B cell (primary cell): Measurements from ENCODE around the gene PPP2R5C. TPM values are rescaled to one million over a fixed set of nuclear protein-coding genes. Genes with fewer than 3 reads are reported as not detected.

ENCODE experiments used
- ATAC-seq: fragments of 200-7000 bp; cut with Tn5 transposase; one replicate; pipeline ENCODE4 v1.10.0; 2021; ENCODE audit warnings: low read depth, mild to moderate bottlenecking, moderate number of reproducible peaks, moderate library complexity
- CTCF ChIA-PET: fragments of 350-600 bp; sonication (Branson Sonifier 250); formaldehyde crosslinking; loops from one replicate; lab custom pipeline; 2021; ENCODE audit warnings: antibody characterized with exemption, inconsistent platforms; lab: Charles Lee
- POLR2A ChIA-PET: fragments of 350-600 bp; sonication (Branson Sonifier 250); formaldehyde crosslinking; loops from one replicate; lab custom pipeline; 2021; ENCODE audit warnings: antibody characterized with exemption; lab: Charles Lee
- DNase-seq: peaks from one replicate; pipeline ENCODE4 v3.0.0; 2013
- H2AFZ ChIP-seq: 2 replicates; pipeline ENCODE4 v1.6.1; 2012; ENCODE audit warnings: mild to moderate bottlenecking, low read depth, low read length; ENCODE audit not compliant: insufficient read depth, poor library complexity, severe bottlenecking
- H3K27ac ChIP-seq, 2 donors: 1 replicate in 1 of 2; 2 replicates in 1 of 2; pipeline ENCODE4 v1.5.1; 2012 to 2013; ENCODE audit warnings: low read length in 2 of 2, mild to moderate bottlenecking in 2 of 2, moderate library complexity in 1 of 2
- H3K27me3 ChIP-seq, 4 experiments: fragments of 200-600 bp in 1 of 4; sonication (generic) in 1 of 4; replicated peaks in 1 of 4; 1 replicate in 2 of 4; 2 replicates in 2 of 4; pipeline versions ENCODE4 v1.6.1 to v1.7.0; 2013 to 2016; ENCODE audit warnings: low read length in 3 of 4, mild to moderate bottlenecking in 2 of 4, mixed read lengths in 1 of 4, moderate library complexity in 1 of 4; ENCODE audit not compliant: insufficient read depth in 4 of 4, control insufficient read depth in 3 of 4; ENCODE audit errors: control extremely low read depth in 1 of 4
- H3K36me3 ChIP-seq, 2 experiments: replicated peaks in 1 of 2; 1 replicate in 1 of 2; 2 replicates in 1 of 2; pipeline versions ENCODE4 v1.6.1 to v1.7.1; 2013; ENCODE audit warnings: low read length in 1 of 2; ENCODE audit not compliant: insufficient read depth in 2 of 2, control insufficient read depth in 1 of 2; ENCODE audit errors: control extremely low read depth in 1 of 2, extremely low read depth in 1 of 2
- H3K4me1 ChIP-seq, 2 donors: fragments of 200-600 bp in 1 of 2; sonication (generic) in 1 of 2; 1 replicate in 1 of 2; 2 replicates in 1 of 2; pipeline versions ENCODE4 v1.5.1 to v1.6.1; 2013 to 2017; ENCODE audit warnings: low read length in 2 of 2; ENCODE audit not compliant: control insufficient read depth in 2 of 2, insufficient read depth in 2 of 2
- H3K4me2 ChIP-seq: replicated peaks from 2 replicates; pipeline ENCODE3; 2012; ENCODE audit warnings: mild to moderate bottlenecking, low read depth, low read length; ENCODE audit not compliant: poor library complexity, severe bottlenecking
- H3K4me3 ChIP-seq, 5 experiments: fragments of 200-600 bp in 1 of 5; sonication (generic) in 1 of 5; 1 replicate in 3 of 5; 2 replicates in 2 of 5; pipeline versions ENCODE4 v1.5.1 to v1.7.0; 2011 to 2016; ENCODE audit warnings: low read length in 4 of 5, mild to moderate bottlenecking in 4 of 5, low read depth in 2 of 5, control low read depth in 1 of 5, moderate library complexity in 1 of 5; ENCODE audit not compliant: insufficient read depth in 1 of 5; ENCODE audit errors: control extremely low read depth in 1 of 5, extremely low read depth in 1 of 5
- H3K79me2 ChIP-seq: fragments of 200-600 bp; sonication (generic); one replicate; pipeline ENCODE4 v1.6.0; 2016; ENCODE audit warnings: low read length; ENCODE audit not compliant: control insufficient read depth, insufficient read depth
- H3K9ac ChIP-seq: fragments of 200-600 bp; sonication (generic); 2 replicates; pipeline ENCODE4 v1.6.1; 2017; ENCODE audit warnings: mild to moderate bottlenecking, low read length, moderate library complexity
- H3K9me3 ChIP-seq, 3 donors: one replicate each; pipeline versions ENCODE4 v1.6.1 to v1.7.1; 2013; ENCODE audit warnings: low read length in 2 of 3; ENCODE audit not compliant: control insufficient read depth in 2 of 3, insufficient read depth in 1 of 3; ENCODE audit errors: control extremely low read depth in 1 of 3
- H4K20me1 ChIP-seq: 2 replicates; pipeline ENCODE4 v1.6.0; 2012; ENCODE audit warnings: mild to moderate bottlenecking, low read length; ENCODE audit not compliant: insufficient read depth, control insufficient read depth, poor library complexity, severe bottlenecking
- H3K27ac Mint-ChIP-seq: one replicate; pipeline ENCODE4 v1.8.0; 2021; ENCODE audit warnings: mixed read lengths
- H3K27me3 Mint-ChIP-seq: one replicate; pipeline ENCODE4 v1.8.0; 2021; ENCODE audit warnings: mixed read lengths
- H3K4me1 Mint-ChIP-seq: one replicate; pipeline ENCODE4 v1.8.0; 2021; ENCODE audit warnings: mixed read lengths
- H3K4me3 Mint-ChIP-seq: one replicate; pipeline ENCODE4 v1.8.0; 2021; ENCODE audit warnings: mixed read lengths
- H3K9me3 Mint-ChIP-seq: one replicate; pipeline ENCODE4 v1.8.0; 2022; ENCODE audit warnings: mixed read lengths; ENCODE audit not compliant: insufficient read depth
- CTCF ChIP-seq: fragments of 200-600 bp; IDR thresholded peaks from one replicate; pipeline ENCODE4 v1.8.0; 2022; ENCODE audit warnings: antibody characterized with exemption, mild to moderate bottlenecking
- EZH2 ChIP-seq: IDR thresholded peaks from 2 replicates; pipeline ENCODE4 v1.6.1; 2012; ENCODE audit warnings: borderline replicate concordance, low read depth, mild to moderate bottlenecking, moderate library complexity, low read length; ENCODE audit not compliant: insufficient read depth, poor library complexity, severe bottlenecking
- WGBS: methylation state at CpG from one replicate; pipeline ENCODE4 v1.1.5; 2013; ENCODE audit warnings: missing lambda C conversion rate; ENCODE audit not compliant: insufficient coverage; 5-methylcytosine and 5-hydroxymethylcytosine counted together
- intact Hi-C: fragments of 100-400 bp; cut with micrococcal nuclease; formaldehyde crosslinking; loops from one replicate; pipeline ENCODE4 v1.10.0; 2022
- polyA plus RNA-seq: library from polyadenylated mRNA; depleted of rRNA; stranded (reverse); fragments of >200 nt; gene quantifications from 2 replicates; pipeline ENCODE4 v1.2.3, GENCODE V29; 2012
- total RNA-seq, 2 donors: library from RNA; stranded (reverse); fragments of 120-200 nt in 1 of 2; gene quantifications; 1 replicate in 1 of 2; 2 replicates in 1 of 2; pipeline versions ENCODE4 v1.2.3 to v1.2.4, GENCODE V29; 2013 to 2022

PPP2R5C gene
- total and polyA plus RNA-seq, 2 donors (not counting 1 experiment from before 2014, with no cell fraction given): 91.7 to 330 TPM

DNA sequence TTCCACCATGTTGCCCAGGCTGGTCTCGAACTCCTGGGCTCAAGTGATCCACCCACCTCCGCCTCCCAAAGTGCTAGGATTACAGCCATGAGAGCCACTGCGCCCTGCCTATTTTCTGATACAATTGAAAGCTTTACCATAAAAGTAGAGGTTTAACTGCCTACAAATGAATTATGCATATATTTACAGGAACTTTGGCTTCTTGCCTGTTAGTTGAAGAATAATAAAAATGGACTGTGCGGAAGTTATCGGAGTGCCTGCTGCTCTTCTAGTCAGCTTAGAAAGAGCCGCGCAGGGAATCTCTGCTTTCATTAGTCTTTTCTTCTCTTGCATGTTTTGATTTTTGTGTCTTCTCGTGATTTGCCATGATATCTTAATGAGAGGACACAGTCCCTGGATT, 34.5 kb downstream of the PPP2R5C start:
- Histone ChIP-seq H3K4me3 (no peak overlapping the region), H3K79me2 (peaks cover 57% of the 10 kb centered on the region), H3K9me3 (peaks cover 0 to 9% (median 8%) of the 10 kb centered on the region in 3 donors), H3K4me1 (peaks cover 5 to 8% of the 10 kb centered on the region in 2 donors), H4K20me1 (no peaks in the 10 kb centered on the region), H3K36me3 (peaks cover 0 to 12% of the 10 kb centered on the region in 2 experiments), H3K27ac (no peak overlapping the region), H3K9ac (no peak overlapping the region), H2AFZ (no peak overlapping the region), H3K27me3 (no peaks in the 10 kb centered on the region), H3K4me2 (no peak overlapping the region)
- no peaks in the 10 kb centered on the region for H3K9me3 Mint-ChIP-seq
- ChIA-PET CTCF (no interaction called here), POLR2A (no interaction called here)
- no peak overlapping the region for H3K4me3 Mint-ChIP-seq
- H3K4me1 Mint-ChIP-seq: peaks cover 11% of the 10 kb centered on the region
- no peak for DNase-seq
- no peak for ATAC-seq
- TF ChIP-seq EZH2 (no peak), CTCF (no peak)
- H3K27ac Mint-ChIP-seq: no peak overlapping the region
- no peaks in the 10 kb centered on the region for H3K27me3 Mint-ChIP-seq
- intact Hi-C loops: no loop called here
- WGBS: 97% methylated on average over 7 of the region's 8 CpGs

GRCh38 chr14:101796479-101796878, 35.0 kb downstream of the PPP2R5C start:
- H3K4me2 ChIP-seq: no peak overlapping the region
- Mint-ChIP-seq H3K4me3 (no peak overlapping the region), H3K9me3 (no peaks in the 10 kb centered on the region), H3K27me3 (no peaks in the 10 kb centered on the region), H3K27ac (no peak overlapping the region), H3K4me1 (peaks cover 11% of the 10 kb centered on the region)
- no peak for ATAC-seq
- CTCF ChIA-PET: no interaction called here
- H4K20me1 ChIP-seq: no peaks in the 10 kb centered on the region
- peaks cover 0 to 9% (median 8%) of the 10 kb centered on the region in 3 donors for H3K9me3 ChIP-seq
- H3K9ac ChIP-seq: no peak overlapping the region
- H3K4me1 ChIP-seq: peaks cover 5 to 8% of the 10 kb centered on the region in 2 donors
- H3K4me3 ChIP-seq: no peak overlapping the region
- DNase-seq: no peak
- POLR2A ChIA-PET: no interaction called here
- peaks cover 55% of the 10 kb centered on the region for H3K79me2 ChIP-seq
- H2AFZ ChIP-seq: no peak overlapping the region
- H3K27me3 ChIP-seq: no peaks in the 10 kb centered on the region
- no peak overlapping the region for H3K27ac ChIP-seq
- TF ChIP-seq CTCF: no peak
- no peak for TF ChIP-seq EZH2
- peaks cover 0 to 12% of the 10 kb centered on the region in 2 experiments for H3K36me3 ChIP-seq
- 97% methylated on average over 8 of the region's 10 CpGs for WGBS
- intact Hi-C loops: no loop called here
